SJSA1 (cell line): Measurements from ENCODE around the gene BRAP. TPM values are rescaled to one million over a fixed set of nuclear protein-coding genes. Genes with fewer than 3 reads are reported as not detected.
"Not testable (repeated sequence)": the region's sequence is repeated elsewhere in the genome, so short reads cannot be mapped to it uniquely, and the experiment has no call there.

ENCODE experiments used
- DNase-seq, 2 experiments: peaks; one replicate each; pipeline ENCODE4 v3.0.0-alpha.2; 2015 to 2020; ENCODE audit warnings: low spot score in 2 of 2, low read depth in 1 of 2
- H3K27ac ChIP-seq: fragments of 250-450 bp; sonication (Bioruptor Pico); 2 replicates; pipeline ENCODE4 v1.5.1; 2020; ENCODE audit warnings: mild to moderate bottlenecking, moderate library complexity
- H3K27me3 ChIP-seq: fragments of 250-450 bp; sonication (Bioruptor Pico); replicated peaks from 2 replicates; pipeline ENCODE4 v1.5.1; 2020; ENCODE audit warnings: mild to moderate bottlenecking, moderate library complexity
- H3K36me3 ChIP-seq: fragments of 250-450 bp; sonication (Bioruptor Pico); 2 replicates; pipeline ENCODE4 v1.5.1; 2020; ENCODE audit warnings: mild to moderate bottlenecking
- H3K4me1 ChIP-seq: fragments of 250-450 bp; sonication (Bioruptor Pico); replicated peaks from 2 replicates; pipeline ENCODE4 v1.6.1; 2021; ENCODE audit warnings: mild to moderate bottlenecking
- H3K4me3 ChIP-seq: fragments of 250-450 bp; sonication (Bioruptor Pico); 2 replicates; pipeline ENCODE4 v1.5.1; 2020; ENCODE audit warnings: mild to moderate bottlenecking
- H3K9me3 ChIP-seq: fragments of 250-450 bp; sonication (Bioruptor Pico); replicated peaks from 2 replicates; pipeline ENCODE4 v1.5.1; 2020; ENCODE audit warnings: mild to moderate bottlenecking
- total RNA-seq: library from RNA; depleted of rRNA; stranded (reverse); fragments of >200 nt; shearing (Covaris generic); gene quantifications from 2 replicates; pipeline ENCODE4 v1.2.3, GENCODE V29; 2014

BRAP gene
- total RNA-seq, 1 experiment from 2014 or later, result 18.4 TPM

- Histone ChIP-seq H3K9me3 (no peaks in the 10 kb centered on the region), H3K27me3 (no peaks in the 10 kb centered on the region), H3K36me3 (peaks cover 63% of the 10 kb centered on the region), H3K4me1 (no peaks in the 10 kb centered on the region), H3K4me3 (no peak overlapping the region), H3K27ac (no peak overlapping the region)
- no peak for DNase-seq
These were observed 30.4 kb downstream of the BRAP start for GRCh38 chr12:111655356-111655755.

- peaks cover 67% of the 10 kb centered on the region for H3K36me3 ChIP-seq
- H3K27me3 ChIP-seq, result no peaks in the 10 kb centered on the region
- no peak overlapping the region for H3K4me3 ChIP-seq
- H3K9me3 ChIP-seq, result no peaks in the 10 kb centered on the region
- no peak for DNase-seq
- H3K27ac ChIP-seq, result no peak overlapping the region
- H3K4me1 ChIP-seq, result no peaks in the 10 kb centered on the region
These were observed 32.2 kb downstream of the BRAP start for GRCh38 chr12:111653596-111653995.

- not testable (repeated sequence) for H3K27ac ChIP-seq, H3K27me3 ChIP-seq, H3K4me1 ChIP-seq, H3K4me3 ChIP-seq, H3K9me3 ChIP-seq, DNase-seq
- peaks cover 59% of the 10 kb centered on the region for H3K36me3 ChIP-seq
These were observed 33.2 kb downstream of the BRAP start for GRCh38 chr12:111652530-111652929.

GRCh38 chr12:111650912-111651311, 34.8 kb downstream of the BRAP start:
- no peaks in the 10 kb centered on the region for H3K9me3 ChIP-seq
- no peak for DNase-seq

GRCh38 chr12:111645433-111645832, 40.3 kb downstream of the BRAP start:
- peak in 1 of 2 experiments; percentile 15 for DNase-seq
- Histone ChIP-seq H3K36me3 (peaks cover 62% of the 10 kb centered on the region), H3K4me3 (no peak overlapping the region), H3K27ac (no peak overlapping the region), H3K9me3 (no peaks in the 10 kb centered on the region), H3K27me3 (no peaks in the 10 kb centered on the region), H3K4me1 (peaks cover 23% of the 10 kb centered on the region)

More at GRCh38 chr12:111650912-111651311, 34.8 kb downstream of the BRAP start:
- peaks cover 59% of the 10 kb centered on the region for H3K36me3 ChIP-seq
- H3K27ac ChIP-seq, result no peak overlapping the region
- H3K27me3 ChIP-seq, result no peaks in the 10 kb centered on the region
- no peak overlapping the region for H3K4me3 ChIP-seq
- H3K4me1 ChIP-seq, result peaks cover 1% of the 10 kb centered on the region

GRCh38 chr12:111643427-111643826, 42.3 kb downstream of the BRAP start:
- Histone ChIP-seq H3K4me3 (no peak overlapping the region), H3K36me3 (peaks cover 48% of the 10 kb centered on the region), H3K27me3 (no peaks in the 10 kb centered on the region), H3K4me1 (peaks cover 23% of the 10 kb centered on the region), H3K27ac (no peak overlapping the region), H3K9me3 (no peaks in the 10 kb centered on the region)
- peak; percentile 49 to 54 for DNase-seq

GRCh38 chr12:111642681-111643426, 42.9 kb downstream of the BRAP start:
- H3K36me3 ChIP-seq, result peaks cover 48% of the 10 kb centered on the region
- no peak overlapping the region for H3K27ac ChIP-seq
- H3K9me3 ChIP-seq, result no peaks in the 10 kb centered on the region
- H3K27me3 ChIP-seq, result no peaks in the 10 kb centered on the region
- DNase-seq, result no peak
- peaks cover 23% of the 10 kb centered on the region for H3K4me1 ChIP-seq
- H3K4me3 ChIP-seq, result no peak overlapping the region

- H3K36me3 ChIP-seq, result peaks cover 28% of the 10 kb centered on the region
- H3K4me3 ChIP-seq, result no peak overlapping the region
- H3K27ac ChIP-seq, result no peak overlapping the region
These were observed 45.2 kb downstream of the BRAP start for GRCh38 chr12:111640506-111640905.

GRCh38 chr12:111638556-111638955, 47.2 kb downstream of the BRAP start:
- Histone ChIP-seq H3K9me3 (no peaks in the 10 kb centered on the region), H3K27me3 (no peaks in the 10 kb centered on the region), H3K27ac (no peak overlapping the region), H3K4me3 (no peak overlapping the region), H3K4me1 (peaks cover 12% of the 10 kb centered on the region), H3K36me3 (peaks cover 8% of the 10 kb centered on the region)
- DNase-seq, result no peak

More at GRCh38 chr12:111640506-111640905, 45.2 kb downstream of the BRAP start:
- DNase-seq, result no peak
- Histone ChIP-seq H3K27me3 (no peaks in the 10 kb centered on the region), H3K9me3 (no peaks in the 10 kb centered on the region), H3K4me1 (peaks cover 24% of the 10 kb centered on the region)

GRCh38 chr12:111636209-111636945, 49.4 kb downstream of the BRAP start:
- DNase-seq, result peak in 1 of 2 experiments; percentile 23
- peaks cover 6% of the 10 kb centered on the region for H3K4me1 ChIP-seq
- no peak overlapping the region for H3K4me3 ChIP-seq
- H3K27ac ChIP-seq, result no peak overlapping the region
- no peaks in the 10 kb centered on the region for H3K9me3 ChIP-seq
- no peaks in the 10 kb centered on the region for H3K36me3 ChIP-seq
- H3K27me3 ChIP-seq, result no peaks in the 10 kb centered on the region

- Histone ChIP-seq H3K27me3 (no peaks in the 10 kb centered on the region), H3K27ac (no peak overlapping the region), H3K4me1 (peaks cover 6% of the 10 kb centered on the region), H3K36me3 (no peaks in the 10 kb centered on the region), H3K4me3 (no peak overlapping the region), H3K9me3 (no peaks in the 10 kb centered on the region)
- DNase-seq, result no peak
These were observed 50.2 kb downstream of the BRAP start for GRCh38 chr12:111635524-111635923.

- H3K36me3 ChIP-seq, result no peaks in the 10 kb centered on the region
- no peaks in the 10 kb centered on the region for H3K27me3 ChIP-seq
- DNase-seq, result no peak
- H3K9me3 ChIP-seq, result no peaks in the 10 kb centered on the region
- H3K4me1 ChIP-seq, result no peaks in the 10 kb centered on the region
- H3K4me3 ChIP-seq, result no peak overlapping the region
- H3K27ac ChIP-seq, result no peak overlapping the region
These were observed 57.1 kb downstream of the BRAP start for GRCh38 chr12:111628505-111629260.

GRCh38 chr12:111626230-111626629, 59.5 kb downstream of the BRAP start:
- no peak for DNase-seq
- no peaks in the 10 kb centered on the region for H3K36me3 ChIP-seq
- H3K4me3 ChIP-seq, result no peak overlapping the region
- H3K9me3 ChIP-seq, result no peaks in the 10 kb centered on the region
- no peaks in the 10 kb centered on the region for H3K27me3 ChIP-seq
- no peak overlapping the region for H3K27ac ChIP-seq
- H3K4me1 ChIP-seq, result no peaks in the 10 kb centered on the region

- Histone ChIP-seq H3K9me3 (no peaks in the 10 kb centered on the region), H3K27ac (no peak overlapping the region), H3K36me3 (no peaks in the 10 kb centered on the region), H3K4me1 (no peaks in the 10 kb centered on the region), H3K4me3 (no peak overlapping the region), H3K27me3 (no peaks in the 10 kb centered on the region)
- DNase-seq, result no peak
These were observed 61.2 kb downstream of the BRAP start for GRCh38 chr12:111624540-111624939.
